Right lung (tissue), 5 donors: Measurements from ENCODE around the gene ZBED5. TPM values are rescaled to one million over a fixed set of nuclear protein-coding genes. Genes with fewer than 3 reads are reported as not detected.
"Not testable (repeated sequence)": the region's sequence is repeated elsewhere in the genome, so short reads cannot be mapped to it uniquely, and the experiment has no call there.

Experiments
- DNase-seq, 2 donors: peaks; one replicate each; pipeline ENCODE4 v3.0.0-alpha.2; 2013
- polyA plus RNA-seq, 5 donors: library from polyadenylated mRNA; unstranded; fragments of 120-200 nt; gene quantifications; one replicate each; pipeline versions ENCODE4 v1.2.1 to v1.2.3, GENCODE V29; 2013; ENCODE audit warnings: inconsistent platforms in 1 of 5, low replicate concordance in 1 of 5; ENCODE audit not compliant: insufficient read length in 5 of 5, insufficient read depth in 1 of 5

The ZBED5 gene
- polyA plus RNA-seq, 5 donors = 100 to 159 (median 120) TPM

DNA sequence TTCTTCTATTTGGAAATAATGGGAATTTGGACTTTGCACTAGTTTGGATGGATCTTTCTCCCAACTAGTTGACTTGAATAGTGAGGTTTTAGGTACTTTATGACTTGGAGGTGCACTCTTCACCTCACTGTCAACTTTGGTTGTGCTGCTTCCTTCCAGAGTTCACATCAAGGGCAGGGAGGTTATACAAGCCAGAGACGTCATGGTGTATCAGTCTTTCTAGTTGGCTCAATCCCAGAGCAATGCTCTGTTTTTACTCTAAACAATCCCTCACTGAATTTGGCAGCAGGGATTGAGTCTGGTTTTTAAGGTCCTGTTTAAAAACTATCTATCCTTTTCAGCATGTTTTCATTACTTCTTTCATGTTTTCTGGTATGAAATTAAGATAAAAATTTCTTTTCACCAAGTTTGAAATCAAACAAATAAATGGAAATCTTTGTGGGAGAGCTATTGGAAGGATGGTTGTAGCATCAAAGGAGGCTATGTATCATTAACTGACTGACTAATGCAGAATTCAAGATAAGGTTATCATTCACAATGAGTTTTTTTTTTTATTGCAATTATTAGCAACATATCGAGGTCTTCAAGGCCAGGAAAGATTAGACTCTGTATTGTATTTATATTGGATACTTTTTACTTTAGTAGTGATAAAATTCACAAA is 28.0 kb upstream of the ZBED5 start:
- no peak for DNase-seq

DNA sequence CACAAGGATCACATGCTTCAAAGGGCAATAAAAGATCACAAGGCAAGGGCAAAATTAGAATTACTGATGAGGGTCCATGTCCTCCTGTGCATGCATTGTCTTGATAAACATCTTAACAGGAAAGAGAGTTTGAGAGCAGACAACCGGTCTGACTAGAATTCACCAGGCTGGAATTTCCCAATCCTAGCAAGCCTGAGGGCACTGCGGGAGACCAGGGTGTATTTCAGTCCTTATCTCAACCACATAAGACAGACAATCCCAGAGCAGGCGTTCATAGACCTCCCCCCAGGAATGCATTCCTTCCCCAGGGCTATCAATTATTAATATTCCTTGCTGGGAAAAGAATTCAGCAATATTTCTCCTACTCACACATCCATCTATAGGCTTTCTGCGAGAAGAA is 26.4 kb upstream of the ZBED5 start:
- DNase-seq = not testable (repeated sequence)

DNA sequence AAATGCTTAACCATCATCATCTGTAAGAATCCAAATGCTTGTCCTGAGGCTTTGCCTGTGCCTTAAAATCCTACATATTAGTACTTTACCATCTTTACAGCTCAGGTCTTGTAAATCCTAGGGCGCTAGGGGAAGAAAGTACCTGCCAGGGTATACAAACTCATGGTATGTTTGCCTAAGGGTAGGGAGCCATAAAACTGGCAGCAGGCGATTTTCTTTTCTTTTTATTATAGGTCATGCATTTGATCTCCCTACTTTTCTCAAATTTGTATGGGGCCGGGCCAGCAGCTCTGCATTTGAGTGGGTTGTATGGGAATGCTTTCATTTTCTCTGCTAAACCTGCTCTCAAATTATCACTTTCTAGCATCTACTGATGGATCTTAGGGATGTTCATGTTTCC is 24.0 kb upstream of the ZBED5 start:
- DNase-seq = no peak

DNA sequence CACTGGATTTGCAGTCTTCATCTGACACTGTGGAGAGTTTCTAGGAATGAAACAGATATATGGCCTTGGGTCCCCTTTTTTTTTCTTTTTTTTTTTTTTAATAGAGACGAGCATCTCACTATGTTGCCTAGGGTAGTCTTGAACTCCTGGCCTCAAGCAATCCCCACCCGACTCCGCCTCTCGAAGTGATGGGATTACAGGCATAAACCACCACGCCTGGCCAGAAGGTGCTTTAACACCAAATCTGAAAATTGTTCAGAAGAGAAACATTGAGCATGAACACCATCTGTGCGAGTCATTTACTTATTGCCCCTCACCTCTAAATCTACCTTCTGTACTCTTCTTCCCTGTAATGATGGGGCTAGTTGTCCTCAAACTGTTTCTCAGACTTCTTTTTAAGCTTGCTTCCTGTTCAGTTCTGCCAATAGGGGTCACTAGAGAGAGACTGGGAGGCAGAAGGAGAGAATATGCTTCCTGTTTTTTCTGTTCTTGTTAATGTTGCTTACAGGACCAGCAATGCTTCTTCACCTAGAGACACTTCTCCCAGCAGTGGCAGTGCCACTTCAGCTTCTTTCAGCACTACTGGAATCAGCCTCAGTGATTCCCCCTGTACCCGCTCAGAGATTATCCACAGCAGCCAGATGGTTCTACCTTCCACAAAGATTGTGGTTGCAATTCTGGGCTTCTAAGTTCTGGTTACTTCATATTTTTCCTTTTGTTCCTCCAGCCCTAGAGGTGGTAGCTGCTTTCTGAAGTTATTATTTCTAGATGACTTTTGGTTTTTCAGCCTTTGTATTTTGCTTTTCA is 20.8 kb upstream of the ZBED5 start:
- peak in 1 of 2 donors; percentile 25 for DNase-seq

DNA sequence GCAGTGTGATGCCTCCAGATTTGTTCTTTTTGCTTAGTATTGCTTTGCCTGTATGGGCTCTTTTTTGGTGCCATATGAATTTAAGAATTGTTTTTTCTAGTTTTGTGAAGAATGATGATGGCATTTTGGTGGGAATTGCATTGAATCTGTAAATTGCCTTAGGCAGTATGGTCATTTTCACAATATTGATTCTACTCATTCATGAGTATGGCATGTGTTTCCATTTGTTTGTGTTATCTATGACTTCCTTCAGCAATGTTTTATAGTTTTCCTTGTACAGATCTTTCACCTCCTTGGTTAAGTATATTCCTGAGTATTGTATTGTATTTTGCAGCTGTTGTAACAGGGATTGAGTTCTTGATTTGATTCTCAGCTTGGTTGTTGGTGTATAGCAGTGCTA is 18.3 kb upstream of the ZBED5 start:
- DNase-seq = no peak

DNA sequence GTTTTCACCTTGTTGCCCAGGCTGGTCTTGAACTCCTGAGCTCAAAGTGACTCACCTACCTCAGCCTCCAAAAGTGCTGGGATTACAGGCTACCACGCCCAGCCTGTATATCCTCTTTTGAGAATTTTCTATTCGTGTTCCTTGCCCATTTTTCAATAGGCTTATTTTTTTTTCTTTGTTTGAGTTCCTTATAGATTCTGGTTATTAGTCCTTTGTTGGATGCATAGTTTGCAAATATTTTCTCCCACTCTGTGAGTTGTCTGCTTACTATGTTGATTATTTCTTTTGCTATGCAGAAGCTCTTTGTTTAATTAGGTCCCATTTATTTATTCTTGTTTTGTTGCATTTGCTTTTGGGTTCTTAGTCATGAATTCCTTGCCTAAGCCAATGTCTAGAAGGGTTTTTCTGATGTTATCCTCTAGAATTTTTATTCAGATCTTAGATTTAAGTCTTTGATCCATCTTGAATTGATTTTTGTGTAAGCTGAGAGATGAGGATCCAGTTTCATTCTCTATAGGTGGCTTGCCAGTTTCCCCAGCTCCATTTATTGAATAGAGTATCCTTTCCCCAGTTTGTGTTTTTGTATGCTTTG is 17.7 kb upstream of the ZBED5 start:
- no peak for DNase-seq

DNA sequence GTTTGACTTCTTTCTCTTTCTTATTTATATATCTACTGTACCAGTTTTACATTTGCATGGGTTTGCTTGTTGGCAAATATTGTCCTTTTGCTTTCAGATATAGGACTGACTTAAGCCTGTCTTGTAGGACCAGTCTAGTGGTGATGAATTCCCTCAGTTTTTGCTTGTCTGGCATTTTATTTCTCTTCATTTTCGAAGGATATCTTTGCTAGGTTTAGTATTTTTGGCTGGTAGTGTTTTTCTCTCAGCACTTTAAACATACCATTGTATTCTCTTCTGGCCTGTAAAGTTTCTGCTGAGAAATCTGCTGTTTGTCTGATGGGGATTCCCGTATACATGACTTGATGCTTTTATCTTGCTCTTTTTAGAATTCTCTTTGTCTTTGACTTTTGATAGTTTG is 14.2 kb upstream of the ZBED5 start:
- no peak for DNase-seq

DNA sequence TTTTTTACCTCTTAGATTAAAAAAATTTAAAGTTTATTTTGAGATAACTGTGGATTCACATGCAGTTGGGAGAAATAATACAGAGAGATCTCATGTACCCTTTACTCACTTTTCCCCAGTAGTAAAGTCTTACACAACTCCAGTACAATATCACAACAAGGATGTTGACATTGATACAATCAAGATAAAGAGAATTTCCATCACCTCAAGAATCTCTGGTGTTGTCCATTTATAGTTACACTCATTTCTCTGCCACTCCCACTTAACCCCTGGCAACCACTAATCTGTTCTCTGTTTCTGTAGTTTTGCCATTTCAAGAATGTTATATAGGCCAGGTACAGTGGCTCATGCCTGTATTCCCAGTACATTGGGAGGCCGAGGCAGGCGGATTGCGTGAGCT is 10.5 kb upstream of the ZBED5 start:
- no peak for DNase-seq

DNA sequence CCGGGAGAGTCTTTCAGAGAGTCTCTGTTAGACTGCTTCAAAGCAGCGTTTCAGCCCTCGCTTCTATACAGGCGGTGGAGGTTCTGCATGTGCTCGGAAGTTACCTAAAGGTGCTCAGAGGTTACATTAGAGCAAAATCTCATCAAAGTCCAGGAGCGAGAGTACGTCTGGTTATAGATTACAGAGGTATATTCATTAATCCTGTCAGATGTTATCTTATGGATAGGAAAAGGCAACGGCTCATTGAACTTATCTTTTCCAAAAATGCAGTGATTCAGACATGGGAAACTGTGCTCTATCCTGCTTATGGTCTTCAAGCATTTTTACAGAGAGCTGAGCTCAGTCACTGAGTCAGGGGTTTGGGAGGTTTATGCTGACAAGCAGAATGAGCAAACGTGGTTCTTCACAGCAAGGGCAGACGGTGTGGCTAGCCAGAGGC is 9.1 kb upstream of the ZBED5 start:
- DNase-seq = no peak

DNA sequence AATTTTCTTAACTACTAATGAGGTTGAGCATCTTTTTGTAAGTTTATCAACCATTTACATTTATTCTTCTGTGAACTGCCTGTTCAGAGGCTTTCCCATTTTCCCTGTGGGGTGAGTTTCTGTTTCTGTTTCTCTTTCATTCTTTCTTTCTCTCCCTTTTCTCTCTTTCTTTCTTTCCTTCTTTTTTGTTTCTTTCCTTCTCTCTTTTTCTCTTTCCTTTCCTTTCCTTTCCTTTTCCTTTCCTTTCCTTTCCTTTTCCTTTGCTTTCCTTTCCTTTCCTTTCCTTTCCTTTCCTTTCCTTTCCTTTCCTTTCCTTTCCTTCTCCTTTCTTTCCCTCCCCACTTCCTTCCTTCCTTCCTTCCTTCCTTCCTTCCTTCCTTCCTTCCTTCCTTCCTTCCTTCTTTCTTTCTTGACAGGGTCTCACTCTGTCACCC is 8.0 kb upstream of the ZBED5 start:
- DNase-seq = no peak

DNA sequence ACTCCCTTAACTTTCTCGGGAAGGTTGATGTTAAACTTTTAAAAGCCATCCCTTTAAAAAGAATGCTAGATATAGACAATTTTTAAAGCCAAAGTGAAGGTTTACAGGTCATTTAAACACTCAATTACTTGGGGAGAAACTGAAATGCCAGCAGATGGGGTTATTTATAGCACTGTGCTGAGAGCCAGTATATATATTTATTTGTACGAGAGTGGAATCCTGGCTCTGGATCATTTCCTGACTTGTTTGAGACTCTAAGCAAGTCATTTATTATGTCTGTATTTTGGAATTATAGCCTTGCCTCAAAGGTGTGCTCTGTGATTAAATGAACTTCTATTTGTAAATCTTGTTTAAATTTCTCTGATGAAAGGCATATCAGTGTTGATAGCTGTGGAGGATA is 6.8 kb upstream of the ZBED5 start:
- no peak for DNase-seq

DNA sequence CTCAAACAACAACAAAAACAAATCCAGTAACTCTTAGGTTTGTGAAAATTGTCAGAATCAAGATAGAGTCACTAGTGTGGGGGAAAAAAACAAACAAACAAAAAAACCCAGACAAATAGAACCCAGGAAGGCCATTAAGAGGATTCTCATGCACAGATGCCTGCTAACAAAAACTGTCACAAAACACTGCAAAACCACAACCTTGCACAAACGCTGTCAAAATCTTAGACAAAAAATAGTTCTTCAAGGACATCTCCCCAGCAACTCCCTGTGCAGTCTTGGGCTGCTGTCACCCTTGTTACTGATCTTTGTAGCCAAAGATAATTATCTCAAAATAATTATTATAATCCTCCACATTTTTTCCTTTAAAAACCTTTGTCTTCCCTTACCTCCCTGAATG is 4.6 kb upstream of the ZBED5 start:
- no peak for DNase-seq

DNA sequence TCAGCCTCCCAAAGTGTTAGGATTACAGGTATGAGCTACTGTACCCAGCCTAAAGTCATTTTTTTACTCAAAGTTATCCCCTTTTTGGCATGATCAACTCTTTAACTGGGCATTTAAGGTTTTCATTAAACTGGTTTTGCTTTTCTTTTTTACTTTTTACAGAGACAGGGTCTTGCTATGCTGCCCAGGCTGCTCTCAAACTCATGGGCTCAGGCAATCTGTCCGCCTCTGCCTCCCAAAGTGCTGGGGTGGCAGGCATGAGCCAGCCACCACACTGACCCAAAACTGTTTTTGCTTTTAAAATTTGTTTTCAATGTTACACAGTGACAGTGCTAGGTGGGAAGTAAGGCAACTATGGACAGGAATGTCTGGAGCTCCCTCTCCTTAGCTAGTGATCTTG is 3.9 kb upstream of the ZBED5 start:
- DNase-seq = no peak

DNA sequence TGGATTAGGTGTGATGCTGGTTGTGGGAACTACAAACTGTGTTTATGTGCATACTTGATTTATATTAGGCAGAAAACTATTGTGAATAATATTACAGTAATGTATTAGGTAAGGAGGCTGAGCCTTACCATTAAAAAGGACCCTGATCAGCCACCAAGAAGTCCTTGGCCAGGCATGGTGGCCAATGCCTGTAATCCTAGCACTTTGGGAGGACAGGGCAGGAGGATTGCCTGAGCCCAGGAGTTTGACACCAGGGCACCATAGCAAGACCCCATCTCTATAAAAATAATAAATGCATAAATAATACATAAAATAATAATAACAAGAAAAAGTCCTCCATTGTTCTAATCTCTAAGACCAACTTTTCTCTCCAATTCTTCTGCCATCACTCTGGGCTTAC is 3.2 kb upstream of the ZBED5 start:
- no peak for DNase-seq

DNA sequence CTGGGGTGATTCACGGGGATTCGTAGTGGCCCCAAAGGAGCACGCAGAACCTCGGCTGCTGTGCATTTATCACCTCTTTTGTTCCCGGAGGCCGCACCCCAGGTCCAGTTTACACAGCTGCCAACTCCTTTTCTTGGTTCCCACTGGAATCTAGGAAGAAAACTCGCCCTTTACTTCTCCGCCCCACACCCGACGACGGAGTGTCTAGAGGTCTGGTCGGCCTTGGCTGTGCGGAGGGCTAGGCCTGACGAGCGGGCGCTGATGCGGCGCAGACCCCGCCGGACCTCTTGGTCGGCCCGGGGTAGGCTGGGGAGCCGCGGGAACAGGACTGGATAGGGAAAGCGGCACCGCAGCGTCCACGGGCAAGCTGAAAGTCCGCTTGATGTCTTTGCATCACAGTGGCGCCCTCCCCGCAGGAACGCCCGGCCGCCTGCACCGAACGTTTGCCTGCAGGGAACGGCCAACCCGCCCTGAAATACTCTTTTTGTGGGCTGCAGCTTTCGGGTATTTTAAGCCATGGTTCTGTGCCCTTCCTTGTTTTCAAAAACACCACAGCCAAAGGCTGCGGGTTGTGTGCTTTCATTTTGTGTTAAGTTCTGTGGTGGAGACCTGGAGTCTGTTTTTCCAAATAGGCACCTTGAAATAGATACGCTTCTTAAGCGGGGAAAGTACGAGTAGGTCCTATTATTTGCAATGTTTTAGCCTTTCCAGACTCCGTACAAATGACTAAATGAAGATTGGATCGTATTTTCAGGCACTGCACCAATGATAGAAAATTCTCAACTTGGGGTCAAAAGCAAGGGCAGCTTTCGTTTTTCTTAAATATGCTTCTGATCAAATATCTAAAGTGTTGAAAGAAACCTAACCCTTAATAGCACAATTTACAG is 829 bp upstream of the ZBED5 start:
- DNase-seq = no peak

DNA sequence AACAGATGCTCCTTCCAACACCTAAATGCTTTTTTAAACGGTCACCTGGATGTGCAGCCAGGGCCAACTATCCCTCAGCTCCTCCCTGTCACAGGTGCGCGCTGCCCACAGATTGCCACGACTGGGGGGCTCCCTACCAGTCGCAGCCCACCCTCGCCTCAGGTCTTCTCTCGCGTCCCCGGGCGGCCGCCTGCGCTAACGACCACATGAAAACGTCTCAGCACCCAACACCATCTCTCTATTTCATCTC is 469 bp downstream of the ZBED5 start:
- DNase-seq = no peak

DNA sequence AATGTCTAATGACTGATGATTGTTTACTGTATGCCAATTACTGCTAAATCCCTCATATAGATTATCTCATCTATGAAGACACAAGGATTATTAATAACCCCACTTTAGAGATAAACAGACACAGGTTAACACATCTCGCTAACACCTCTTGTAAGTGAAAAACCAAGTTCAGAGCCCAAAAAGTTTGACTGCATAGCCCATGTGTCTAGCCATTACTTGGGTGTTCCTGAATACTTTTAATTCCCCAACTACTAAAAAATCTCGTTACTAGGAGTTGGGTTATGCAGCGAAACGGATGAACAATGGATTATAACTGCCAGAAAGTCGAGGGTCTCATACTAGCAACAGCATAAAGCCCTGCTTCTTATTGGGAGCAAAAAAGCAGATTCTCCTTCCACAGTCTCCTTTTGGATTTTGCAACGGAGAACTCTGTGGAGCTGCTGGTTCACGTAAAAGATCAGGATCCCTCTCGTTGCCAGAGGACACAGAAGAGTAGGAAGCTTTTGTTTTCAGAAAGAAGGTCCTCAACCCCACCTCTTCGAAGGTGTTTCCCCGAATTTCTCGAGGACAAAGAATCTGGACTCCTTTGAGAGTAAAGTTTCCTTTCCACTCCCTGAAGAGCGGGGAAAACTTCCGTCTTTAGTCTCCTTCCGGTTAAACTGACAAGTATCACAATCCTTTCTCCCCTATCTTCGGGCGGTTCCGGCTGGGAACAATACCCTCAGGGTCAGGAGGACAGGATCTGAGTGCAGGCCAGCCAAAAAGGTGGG is 979 bp downstream of the ZBED5 start:
- DNase-seq = peak in 1 of 2 donors; percentile 10

DNA sequence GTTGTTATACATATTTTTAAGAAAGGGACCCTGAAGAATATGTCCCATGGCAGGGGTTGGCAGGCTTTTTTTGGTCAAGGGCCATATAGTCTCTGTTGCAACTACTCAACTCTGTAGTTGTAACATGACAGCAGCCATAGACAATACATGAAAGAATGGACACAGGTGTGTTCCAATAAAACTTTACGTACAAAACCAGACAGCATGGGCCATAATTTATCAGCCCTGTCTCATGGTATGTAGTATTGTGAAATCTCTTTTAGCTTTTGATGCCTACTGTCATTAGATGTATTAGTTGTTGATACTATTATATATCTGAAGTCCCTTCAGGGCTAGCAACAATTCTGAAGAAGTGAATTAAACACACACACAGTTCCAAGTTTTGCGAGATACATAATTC is 2.6 kb downstream of the ZBED5 start:
- no peak for DNase-seq

DNA sequence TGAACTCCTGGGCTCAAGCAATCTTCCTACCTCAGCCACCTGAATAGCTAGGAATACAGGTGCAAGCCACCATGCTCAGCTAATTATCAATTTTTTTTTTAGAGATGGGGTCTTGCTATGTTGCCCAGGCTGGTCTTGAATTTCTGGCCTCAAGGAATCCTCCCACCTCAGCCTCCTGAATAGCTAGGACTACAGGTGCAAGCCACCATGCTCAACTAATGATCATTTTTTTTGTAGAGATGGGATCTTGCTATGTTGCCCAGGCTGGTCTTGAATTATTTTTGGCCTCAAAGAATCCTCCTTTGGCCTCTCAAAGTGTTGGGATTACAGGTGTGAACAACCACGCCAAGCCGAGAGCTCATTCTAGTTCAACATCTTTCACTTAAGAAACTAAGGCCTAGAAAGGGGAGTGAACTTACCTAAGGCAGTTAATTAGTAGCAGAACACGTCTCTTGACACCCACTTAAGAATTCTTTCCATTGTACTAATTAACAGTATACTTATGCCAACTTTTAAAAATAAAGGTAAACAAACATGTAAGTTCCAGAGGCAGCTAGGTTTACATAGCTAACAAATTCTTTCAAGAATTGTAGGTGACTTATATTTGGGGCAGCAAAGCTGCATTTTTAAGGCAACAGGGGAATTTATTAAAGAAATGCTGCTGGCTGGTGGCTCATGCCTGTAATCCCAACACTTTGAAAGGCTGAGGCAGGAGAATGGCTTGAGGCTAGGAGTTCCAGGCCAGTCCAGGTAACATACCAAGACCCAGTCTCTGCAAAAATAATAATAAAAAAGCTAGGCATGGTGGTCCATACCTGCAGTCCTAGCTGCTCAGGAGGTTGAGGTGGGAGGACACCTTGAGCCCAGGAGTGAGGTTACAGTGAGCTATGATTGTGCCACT is 9.6 kb downstream of the ZBED5 start:
- DNase-seq = no peak

DNA sequence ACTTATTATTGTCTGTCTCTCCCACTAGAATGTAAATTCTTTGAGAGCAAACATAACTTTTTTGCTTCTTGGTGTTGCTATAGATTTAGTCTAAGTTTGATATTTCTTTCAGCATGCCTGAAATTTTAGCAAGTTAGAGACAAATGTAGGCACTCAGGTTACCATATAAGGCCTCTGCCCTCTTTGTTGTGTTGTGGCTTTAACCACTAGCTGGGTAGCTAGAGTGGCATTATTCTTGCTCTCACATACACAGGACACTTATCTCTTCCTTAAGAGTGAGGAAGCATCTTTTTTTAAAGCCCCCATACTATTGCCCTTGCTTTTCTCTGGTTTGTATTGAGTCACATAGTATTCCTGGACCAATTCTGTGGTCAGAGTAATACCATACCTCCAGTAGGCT is 11.2 kb downstream of the ZBED5 start:
- DNase-seq = no peak

DNA sequence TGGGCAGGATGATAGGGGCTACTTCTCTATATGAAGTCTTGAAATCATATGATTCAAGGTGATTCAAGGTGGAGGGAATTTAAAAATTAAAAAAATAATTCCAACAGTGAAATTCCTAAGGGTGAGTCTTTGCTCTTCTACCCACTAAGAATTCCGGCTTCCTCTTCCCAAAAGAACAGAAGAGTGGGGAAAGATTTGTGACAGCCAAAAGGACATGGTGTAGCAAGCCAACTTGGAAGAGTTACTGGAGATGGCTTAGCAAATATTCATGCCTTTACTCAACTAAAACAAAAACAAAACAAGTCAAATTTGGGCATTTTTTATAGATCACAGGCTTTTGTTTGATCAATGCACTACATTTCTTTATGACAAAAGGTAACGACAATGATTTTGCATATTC is 12.3 kb downstream of the ZBED5 start:
- DNase-seq = no peak
